ENCODE data around the gene STXBP3. TPM values are rescaled to one million over a fixed set of nuclear protein-coding genes. Genes with fewer than 3 reads are reported as not detected.

The STXBP3 gene
- total and polyA plus RNA-seq, 2 experiments from 2014 or later = 34.1 to 74.0 TPM

DNA sequence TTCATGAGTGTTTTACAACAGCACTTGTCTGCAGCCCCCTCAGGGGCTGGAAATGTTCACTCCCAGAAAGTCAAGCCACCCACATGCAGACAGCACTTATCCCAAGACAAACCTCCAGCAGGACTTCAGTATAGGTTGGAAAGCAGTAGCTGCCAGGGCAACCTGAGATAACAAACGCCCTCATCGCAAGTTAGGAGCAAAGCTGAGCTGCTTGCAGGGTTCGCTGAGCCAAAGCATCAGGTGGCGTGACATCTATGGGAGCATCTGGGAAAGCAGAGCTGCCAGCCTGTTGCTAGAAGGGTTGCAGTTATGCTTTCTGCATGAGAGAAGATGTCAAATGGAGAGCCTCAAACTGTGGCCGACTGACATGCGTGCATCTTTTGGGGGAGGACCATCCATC, 4.2 kb upstream of the STXBP3 start:
- Histone ChIP-seq H3K27ac (no peak overlapping the region), H3K4me3 (no peak overlapping the region), H3K4me1 (ENCODE audit: low read depth) (no peaks in the 10 kb centered on the region), H3K36me3 (no peaks in the 10 kb centered on the region), H3K27me3 (no peaks in the 10 kb centered on the region), H3K9me3 (ENCODE audit: low read depth) (no peaks in the 10 kb centered on the region)
- peak in 1 of 2 donors; percentile 7 for DNase-seq (ENCODE audit: low read depth in 1 of 2, low spot score in 1 of 2)
- TF ChIP-seq, protein P1, sequence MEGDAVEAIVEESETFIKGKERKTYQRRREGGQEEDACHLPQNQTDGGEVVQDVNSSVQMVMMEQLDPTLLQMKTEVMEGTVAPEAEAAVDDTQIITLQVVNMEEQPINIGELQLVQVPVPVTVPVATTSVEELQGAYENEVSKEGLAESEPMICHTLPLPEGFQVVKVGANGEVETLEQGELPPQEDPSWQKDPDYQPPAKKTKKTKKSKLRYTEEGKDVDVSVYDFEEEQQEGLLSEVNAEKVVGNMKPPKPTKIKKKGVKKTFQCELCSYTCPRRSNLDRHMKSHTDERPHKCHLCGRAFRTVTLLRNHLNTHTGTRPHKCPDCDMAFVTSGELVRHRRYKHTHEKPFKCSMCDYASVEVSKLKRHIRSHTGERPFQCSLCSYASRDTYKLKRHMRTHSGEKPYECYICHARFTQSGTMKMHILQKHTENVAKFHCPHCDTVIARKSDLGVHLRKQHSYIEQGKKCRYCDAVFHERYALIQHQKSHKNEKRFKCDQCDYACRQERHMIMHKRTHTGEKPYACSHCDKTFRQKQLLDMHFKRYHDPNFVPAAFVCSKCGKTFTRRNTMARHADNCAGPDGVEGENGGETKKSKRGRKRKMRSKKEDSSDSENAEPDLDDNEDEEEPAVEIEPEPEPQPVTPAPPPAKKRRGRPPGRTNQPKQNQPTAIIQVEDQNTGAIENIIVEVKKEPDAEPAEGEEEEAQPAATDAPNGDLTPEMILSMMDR (IDR thresholded peaks at IDR 0.05; ENCODE audit: low read depth, low read length) = no peak

DNA sequence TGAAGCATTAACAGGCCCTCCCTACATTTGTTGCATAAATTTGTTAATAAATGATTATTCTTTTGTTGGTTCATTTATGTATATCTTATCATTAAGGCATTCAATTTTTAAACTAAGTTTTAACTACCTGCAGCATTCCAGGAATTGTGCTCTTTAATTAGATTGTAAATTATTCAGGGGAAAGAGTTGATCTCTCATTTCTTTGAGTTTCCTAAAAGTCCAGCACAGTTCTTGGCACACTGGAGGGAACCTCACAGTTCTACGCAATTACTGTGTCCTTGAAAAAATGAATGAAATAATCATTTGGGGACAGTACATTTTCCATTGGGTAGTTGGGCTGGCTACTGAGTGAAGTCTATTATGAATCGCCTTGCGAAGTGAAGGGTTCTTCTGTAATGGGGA, 493 bp upstream of the STXBP3 start:
- Histone ChIP-seq H3K9me3 (ENCODE audit: low read depth) (no peaks in the 10 kb centered on the region), H3K4me1 (ENCODE audit: low read depth) (no peaks in the 10 kb centered on the region), H3K27me3 (no peaks in the 10 kb centered on the region), H3K4me3 (no peak overlapping the region), H3K27ac (no peak overlapping the region), H3K36me3 (no peaks in the 10 kb centered on the region)
- TF ChIP-seq, protein P1 (IDR thresholded peaks at IDR 0.05; ENCODE audit: low read depth, low read length) = no peak
- DNase-seq (ENCODE audit: low read depth in 1 of 2, low spot score in 1 of 2) = no peak

GRCh38 chr1:108747171-108747850, 837 bp downstream of the STXBP3 start:
- Histone ChIP-seq H3K4me1 (ENCODE audit: low read depth) (no peaks in the 10 kb centered on the region), H3K9me3 (ENCODE audit: low read depth) (no peaks in the 10 kb centered on the region), H3K36me3 (peaks cover 5% of the 10 kb centered on the region), H3K4me3 (peak overlapping the region; percentile 53), H3K27me3 (no peaks in the 10 kb centered on the region), H3K27ac (peak overlapping the region; percentile 93)
- TF ChIP-seq, protein P1 (IDR thresholded peaks at IDR 0.05; ENCODE audit: low read depth, low read length) = no peak
- DNase-seq (ENCODE audit: low read depth in 1 of 2, low spot score in 1 of 2) = peak; percentile 85 to 88

DNA sequence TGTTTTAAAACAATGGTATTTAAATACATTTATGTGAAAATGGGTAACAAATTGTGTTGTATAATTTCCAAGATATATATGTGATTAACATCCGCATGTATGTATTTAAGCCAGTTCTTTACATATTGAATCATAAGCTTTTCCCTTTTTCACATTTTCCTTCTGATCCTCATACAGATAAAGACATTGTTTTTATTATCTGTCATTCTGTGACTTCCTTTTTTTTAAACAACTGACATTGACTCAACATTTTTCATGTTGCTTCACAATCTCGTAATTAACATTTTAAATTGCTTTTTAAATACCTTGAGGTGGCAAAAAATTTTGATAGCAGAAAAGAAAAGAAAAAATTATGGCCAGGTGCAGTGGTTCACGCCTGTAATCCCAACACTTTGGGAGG, 1.4 kb downstream of the STXBP3 start:
- H3K4me1 ChIP-seq (ENCODE audit: low read depth) = no peaks in the 10 kb centered on the region
- DNase-seq (ENCODE audit: low read depth in 1 of 2, low spot score in 1 of 2) = no peak
- H3K4me3 ChIP-seq = no peak overlapping the region
- TF ChIP-seq, protein P1 (IDR thresholded peaks at IDR 0.05; ENCODE audit: low read depth, low read length) = no peak
- no peak overlapping the region for H3K27ac ChIP-seq
- no peaks in the 10 kb centered on the region for H3K27me3 ChIP-seq
- peaks cover 11% of the 10 kb centered on the region for H3K36me3 ChIP-seq
- H3K9me3 ChIP-seq (ENCODE audit: low read depth) = no peaks in the 10 kb centered on the region

DNA sequence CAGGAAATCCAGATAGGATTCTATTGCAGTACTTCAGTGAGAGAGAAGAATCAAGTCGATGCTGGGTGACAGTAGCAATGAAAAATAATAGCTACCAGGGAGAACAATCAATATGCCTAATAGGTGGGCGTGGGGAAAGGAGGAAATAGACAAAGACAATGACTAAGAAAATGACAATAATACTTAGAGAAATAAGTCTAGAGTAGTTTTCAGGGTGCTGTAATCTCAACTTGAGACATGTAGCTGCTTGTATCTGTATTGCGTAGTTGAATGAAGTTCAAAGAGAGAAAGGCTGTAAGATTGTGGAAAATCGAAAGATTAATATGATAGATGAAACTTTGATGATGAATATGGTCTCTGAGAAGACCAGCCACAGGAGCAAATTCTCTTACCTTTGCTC, 2.6 kb downstream of the STXBP3 start:
- TF ChIP-seq, protein P1 (IDR thresholded peaks at IDR 0.05; ENCODE audit: low read depth, low read length) = no peak
- H3K9me3 ChIP-seq (ENCODE audit: low read depth) = no peaks in the 10 kb centered on the region

More for the DNA sequence above, 2.6 kb downstream of the STXBP3 start:
- peaks cover 20% of the 10 kb centered on the region for H3K36me3 ChIP-seq
- H3K4me1 ChIP-seq (ENCODE audit: low read depth) = no peaks in the 10 kb centered on the region
- H3K27me3 ChIP-seq = no peaks in the 10 kb centered on the region
- no peak for DNase-seq (ENCODE audit: low read depth in 1 of 2, low spot score in 1 of 2)
- H3K4me3 ChIP-seq = no peak overlapping the region
- H3K27ac ChIP-seq = no peak overlapping the region
